T47D (cell line): ENCODE data around the gene C12orf76.

Experiments used
- DNase-seq, 2 experiments: peaks; one replicate each; pipeline versions ENCODE4 v3.0.0 to v3.0.0-alpha.2; 2011 to 2012; ENCODE audit warnings: low read depth in 1 of 2, low spot score in 1 of 2
- JUND ChIP-seq: IDR thresholded peaks from 2 replicates; pipeline ENCODE4 v1.6.1; 2012; ENCODE audit warnings: low read depth
- in situ Hi-C: cut with HindIII; loops from 2 replicates; pipeline ENCODE4 v1.10.0; 2016; ENCODE audit warnings: low sequenced_read_pairs, low pct_unique_long_range_greater_than_20kb

The C12orf76 gene

GRCh38 chr12:110002676-110003515 is 45.4 kb downstream of the C12orf76 start:
- peak in 1 of 2 experiments; percentile 35 for DNase-seq
- no peak for TF ChIP-seq JUND
- in situ Hi-C loops = no loop called here

GRCh38 chr12:110001596-110001995 is 46.7 kb downstream of the C12orf76 start:
- in situ Hi-C loops = no loop called here
- no peak for DNase-seq
- no peak for TF ChIP-seq JUND

GRCh38 chr12:109999983-110000505 is 48.3 kb downstream of the C12orf76 start:
- in situ Hi-C loops = no loop called here
- TF ChIP-seq JUND = no peak
- peak; percentile 26 to 41 for DNase-seq

- in situ Hi-C loops = no loop called here
- no peak for TF ChIP-seq JUND
- DNase-seq = no peak
These were observed 48.7 kb downstream of the C12orf76 start for GRCh38 chr12:109999649-109999971.

GRCh38 chr12:109998904-109999648 is 49.2 kb downstream of the C12orf76 start, which contains the start of gene ANKRD13A:
ANKRD13A (plus strand) TSS chr12:109999430; CDS start chr12:109999689, 259 bp downstream.
- peak; percentile 93 to 98 for DNase-seq
- TF ChIP-seq JUND = peak; percentile 93
- in situ Hi-C loops = no loop called here

GRCh38 chr12:109998241-109998903 is 50.0 kb downstream of the C12orf76 start:
- no peak for TF ChIP-seq JUND
- no peak for DNase-seq
- in situ Hi-C loops = no loop called here

- TF ChIP-seq JUND = no peak
- no peak for DNase-seq
- in situ Hi-C loops = no loop called here
These were observed 50.9 kb downstream of the C12orf76 start for GRCh38 chr12:109997393-109997792.

GRCh38 chr12:109996483-109996853 is 51.9 kb downstream of the C12orf76 start:
- in situ Hi-C loops = no loop called here
- no peak for TF ChIP-seq JUND
- DNase-seq = no peak

GRCh38 chr12:109995686-109996482 is 52.4 kb downstream of the C12orf76 start, which contains the start of gene GIT2:
GIT2 (minus strand) TSS chr12:109996368; CDS start chr12:109996224, 144 bp downstream.
- peak; percentile 95 to 96 for DNase-seq
- no peak for TF ChIP-seq JUND
- in situ Hi-C loops = no loop called here

- DNase-seq = no peak
- TF ChIP-seq JUND = no peak
- in situ Hi-C loops = no loop called here
These were observed 53.0 kb downstream of the C12orf76 start for GRCh38 chr12:109995361-109995685.

- in situ Hi-C loops = no loop called here
- no peak for TF ChIP-seq JUND
- DNase-seq = no peak
These were observed 53.7 kb downstream of the C12orf76 start for GRCh38 chr12:109994401-109995175.
